Measurements from ENCODE around the gene KCNMA1. TPM values are rescaled to one million over a fixed set of nuclear protein-coding genes. Genes with fewer than 3 reads are reported as not detected.

Gene KCNMA1
- total RNA-seq, 1 donor from 2014 or later: 41.3 TPM

DNA sequence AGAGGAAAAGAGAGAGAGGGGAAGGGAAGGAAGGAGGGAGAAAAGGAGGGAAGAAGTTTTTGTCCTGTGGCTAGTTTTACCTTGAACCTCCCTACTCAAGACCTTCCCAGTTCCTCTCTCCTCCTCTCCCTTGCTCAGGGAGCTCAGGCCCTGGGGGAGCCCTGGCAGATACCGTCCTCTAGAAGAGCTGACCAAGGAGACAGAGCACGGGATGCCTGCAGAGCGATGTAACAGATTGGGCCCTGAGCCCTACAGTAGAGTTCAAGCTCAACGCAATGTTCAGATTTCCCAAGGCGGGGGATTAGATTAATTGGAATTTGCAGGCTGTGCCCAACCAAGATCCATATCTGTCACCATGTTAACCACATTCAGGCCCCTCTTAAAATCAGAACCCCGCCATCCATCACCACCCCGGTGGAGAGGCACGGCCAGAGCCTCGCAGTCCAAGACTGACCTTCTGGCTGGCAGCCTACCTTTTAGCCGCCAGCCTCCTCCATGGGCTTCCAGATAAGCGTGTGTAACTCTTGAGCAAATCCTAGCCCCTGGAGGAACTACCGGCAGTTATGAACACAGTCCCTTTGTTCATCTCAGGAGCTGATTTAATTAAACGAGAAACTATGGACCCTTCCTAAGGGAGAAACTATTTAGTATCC is 70.6 kb downstream of the KCNMA1 start:
- Histone ChIP-seq H3K27ac (no peak overlapping the region), H3K9me3 (no peaks in the 10 kb centered on the region), H3K4me1 (no peaks in the 10 kb centered on the region), H3K4me3 (no peak overlapping the region), H3K36me3 (no peaks in the 10 kb centered on the region), H3K27me3 (ENCODE audit: low read depth) (no peaks in the 10 kb centered on the region)
- intact Hi-C loops (cut with DNase I): no loop called here
- DNase-seq (no peak), ATAC-seq (peak in 1 of 2 donors; percentile 29)
- TF ChIP-seq, protein P1, sequence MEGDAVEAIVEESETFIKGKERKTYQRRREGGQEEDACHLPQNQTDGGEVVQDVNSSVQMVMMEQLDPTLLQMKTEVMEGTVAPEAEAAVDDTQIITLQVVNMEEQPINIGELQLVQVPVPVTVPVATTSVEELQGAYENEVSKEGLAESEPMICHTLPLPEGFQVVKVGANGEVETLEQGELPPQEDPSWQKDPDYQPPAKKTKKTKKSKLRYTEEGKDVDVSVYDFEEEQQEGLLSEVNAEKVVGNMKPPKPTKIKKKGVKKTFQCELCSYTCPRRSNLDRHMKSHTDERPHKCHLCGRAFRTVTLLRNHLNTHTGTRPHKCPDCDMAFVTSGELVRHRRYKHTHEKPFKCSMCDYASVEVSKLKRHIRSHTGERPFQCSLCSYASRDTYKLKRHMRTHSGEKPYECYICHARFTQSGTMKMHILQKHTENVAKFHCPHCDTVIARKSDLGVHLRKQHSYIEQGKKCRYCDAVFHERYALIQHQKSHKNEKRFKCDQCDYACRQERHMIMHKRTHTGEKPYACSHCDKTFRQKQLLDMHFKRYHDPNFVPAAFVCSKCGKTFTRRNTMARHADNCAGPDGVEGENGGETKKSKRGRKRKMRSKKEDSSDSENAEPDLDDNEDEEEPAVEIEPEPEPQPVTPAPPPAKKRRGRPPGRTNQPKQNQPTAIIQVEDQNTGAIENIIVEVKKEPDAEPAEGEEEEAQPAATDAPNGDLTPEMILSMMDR (IDR thresholded peaks at IDR 0.05): no peak

DNA sequence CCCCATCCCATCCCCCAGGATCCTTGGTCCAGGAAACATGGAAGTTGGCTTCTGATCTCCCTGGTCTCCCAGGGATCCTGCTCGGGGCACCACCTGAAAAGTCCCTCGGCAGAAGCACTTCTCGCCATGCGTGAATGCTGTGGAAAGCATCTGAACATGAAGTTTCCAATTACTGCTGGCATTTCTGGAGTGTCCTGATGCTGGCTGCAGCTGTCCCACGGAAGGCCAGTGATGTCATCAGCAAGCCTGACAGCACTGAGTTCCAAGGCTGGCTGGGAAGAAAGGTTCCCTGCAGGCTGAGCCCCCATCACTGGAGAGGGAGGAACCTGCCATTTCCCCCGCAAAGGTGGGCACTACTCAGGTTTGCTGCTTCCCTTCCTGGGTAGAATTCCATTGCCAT is 71.4 kb downstream of the KCNMA1 start:
- TF ChIP-seq, protein P1 (IDR thresholded peaks at IDR 0.05): no peak
- H3K4me1 ChIP-seq: no peaks in the 10 kb centered on the region
- no peaks in the 10 kb centered on the region for H3K36me3 ChIP-seq
- ATAC-seq (no peak), DNase-seq (no peak)
- no peaks in the 10 kb centered on the region for H3K27me3 ChIP-seq (ENCODE audit: low read depth)
- no peak overlapping the region for H3K27ac ChIP-seq
- no peak overlapping the region for H3K4me3 ChIP-seq
- intact Hi-C loops (cut with DNase I): no loop called here
- H3K9me3 ChIP-seq: no peaks in the 10 kb centered on the region

DNA sequence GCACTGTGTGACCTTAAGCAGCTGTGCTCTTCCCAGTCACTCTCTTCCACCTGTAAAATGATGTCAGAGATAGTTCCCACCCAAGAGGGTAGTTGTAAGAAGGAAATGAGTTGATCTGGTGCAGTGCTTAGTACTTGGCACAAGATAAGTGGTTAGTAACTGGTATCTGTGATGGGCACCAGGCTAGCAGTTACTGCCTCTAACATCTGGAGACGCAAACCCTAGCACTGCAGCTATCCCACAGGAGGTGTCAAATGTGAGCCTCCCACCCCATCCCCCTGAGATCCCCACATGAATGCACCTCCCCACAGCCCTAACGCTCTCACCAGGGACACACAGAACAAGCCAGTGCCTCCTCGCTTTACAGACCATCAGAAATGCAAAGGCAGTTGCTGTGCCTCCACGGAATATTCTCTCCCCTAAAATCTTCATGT is 72.0 kb downstream of the KCNMA1 start:
- Histone ChIP-seq H3K27me3 (ENCODE audit: low read depth) (no peaks in the 10 kb centered on the region), H3K4me3 (no peak overlapping the region), H3K36me3 (no peaks in the 10 kb centered on the region), H3K4me1 (no peaks in the 10 kb centered on the region), H3K27ac (no peak overlapping the region), H3K9me3 (no peaks in the 10 kb centered on the region)
- TF ChIP-seq, protein P1 (IDR thresholded peaks at IDR 0.05): no peak
- DNase-seq (no peak), ATAC-seq (no peak)
- intact Hi-C loops (cut with DNase I): no loop called here

DNA sequence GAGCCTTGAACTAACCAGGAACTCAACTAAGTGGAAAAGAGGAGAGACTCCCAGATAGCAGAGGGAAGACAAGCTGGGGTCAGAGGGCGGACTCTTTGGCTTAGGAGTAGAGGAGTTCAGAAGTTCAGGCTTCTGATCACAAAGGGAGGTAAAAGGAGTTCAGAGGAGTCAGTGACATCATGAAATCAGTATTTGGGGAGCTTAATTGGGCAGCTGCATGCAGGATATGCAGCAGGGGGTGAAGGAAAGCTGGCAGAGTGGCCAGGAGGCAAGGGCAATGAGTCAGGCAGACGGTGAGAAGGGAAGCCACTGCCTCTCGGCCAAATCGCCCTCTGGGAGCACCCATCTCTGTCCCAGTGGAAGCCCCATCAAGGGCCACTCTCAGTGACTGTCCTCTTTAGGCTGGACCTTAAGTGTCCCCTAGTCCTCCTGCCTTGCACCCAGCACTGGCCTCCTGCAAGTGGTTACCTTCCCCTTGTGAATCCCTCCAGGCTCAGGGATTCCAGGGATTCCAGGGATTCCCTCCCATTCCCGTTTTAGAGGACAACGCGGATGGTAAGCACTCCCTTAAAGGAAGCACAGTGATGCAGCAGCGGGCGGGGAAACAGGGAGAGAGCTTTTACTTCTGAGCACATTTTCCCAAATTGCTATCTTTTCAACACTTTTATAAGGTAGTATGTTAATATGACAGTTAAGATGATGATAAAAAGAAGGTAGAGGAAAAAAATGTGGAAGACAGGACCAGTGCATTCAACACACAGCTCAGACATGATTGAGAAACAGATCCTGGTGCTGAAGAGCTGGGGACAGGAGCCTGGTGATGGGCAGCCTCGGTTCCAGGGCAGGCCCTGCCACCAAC is 72.6 kb downstream of the KCNMA1 start:
- DNase-seq: no peak
- Histone ChIP-seq H3K36me3 (no peaks in the 10 kb centered on the region), H3K4me1 (no peaks in the 10 kb centered on the region), H3K27me3 (ENCODE audit: low read depth) (no peaks in the 10 kb centered on the region), H3K4me3 (no peak overlapping the region), H3K9me3 (no peaks in the 10 kb centered on the region), H3K27ac (no peak overlapping the region)
- intact Hi-C loops (cut with DNase I): no loop called here
- ATAC-seq: no peak
- TF ChIP-seq, protein P1 (IDR thresholded peaks at IDR 0.05): no peak

DNA sequence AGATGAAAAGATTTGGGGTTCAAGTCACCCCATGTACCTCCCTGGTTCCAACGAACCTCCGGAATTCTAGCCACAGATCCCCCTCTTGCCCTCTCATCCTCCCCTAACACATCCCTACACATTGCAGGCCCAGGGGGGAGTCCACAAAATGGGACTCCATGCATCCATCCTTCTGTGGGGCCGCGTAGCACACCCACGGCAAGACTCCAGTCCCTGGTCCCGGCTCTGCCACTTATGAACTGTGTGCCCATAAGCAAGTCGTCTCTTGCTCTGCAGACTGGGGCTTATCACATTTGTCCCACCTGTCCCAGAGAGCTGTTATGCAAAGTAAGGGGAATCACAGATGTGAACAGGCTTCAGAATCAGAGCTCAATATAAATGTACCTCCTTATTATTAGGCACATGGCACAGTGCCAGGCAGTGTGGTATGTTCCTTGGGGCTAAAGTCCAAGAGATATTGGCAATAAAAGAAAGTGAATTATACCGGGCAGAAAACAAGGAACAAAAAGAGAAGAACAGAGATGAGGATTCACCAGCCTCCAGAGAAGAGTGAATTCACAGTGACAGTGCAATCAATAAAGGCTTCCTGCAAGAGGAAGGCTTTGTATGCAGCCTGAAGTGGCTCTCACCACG is 73.9 kb downstream of the KCNMA1 start:
- no peaks in the 10 kb centered on the region for H3K4me1 ChIP-seq
- no peak for DNase-seq
- no peaks in the 10 kb centered on the region for H3K9me3 ChIP-seq
- TF ChIP-seq, protein P1 (IDR thresholded peaks at IDR 0.05): no peak
- no peaks in the 10 kb centered on the region for H3K36me3 ChIP-seq
- intact Hi-C loops (cut with DNase I): no loop called here
- no peak overlapping the region for H3K27ac ChIP-seq
- no peak for ATAC-seq
- H3K27me3 ChIP-seq (ENCODE audit: low read depth): no peaks in the 10 kb centered on the region
- no peak overlapping the region for H3K4me3 ChIP-seq
